Measurements from ENCODE around the gene SLC35F3. TPM values are rescaled to one million over a fixed set of nuclear protein-coding genes. Genes with fewer than 3 reads are reported as not detected.

SLC35F3 gene
- total RNA-seq, 6 experiments from 2014 or later = 0.26 to 0.58 (median 0.46) TPM

GRCh38 chr1:233865902-233866301, 38.6 kb upstream of the SLC35F3 start:
- Mint-ChIP-seq H3K4me1 (ENCODE audit: low read depth) (no peaks in the 10 kb centered on the region), H3K27me3 (ENCODE audit: insufficient read depth) (peaks cover 2% of the 10 kb centered on the region; the same call in 1 of the 2 replicates), H3K9me3 (peaks cover 61% of the 10 kb centered on the region), H3K36me3 (ENCODE audit: low read depth) (peaks cover 7% of the 10 kb centered on the region; the same call in 1 of the 2 replicates), H3K4me3 (no peak overlapping the region), H3K27ac (no peak overlapping the region)
- no peak for DNase-seq
- TF ChIP-seq CTCF (IDR thresholded peaks at IDR 0.05) = no peak

GRCh38 chr1:233867028-233867427, 37.4 kb upstream of the SLC35F3 start:
- Mint-ChIP-seq H3K9me3 (peaks cover 63% of the 10 kb centered on the region), H3K27ac (no peak overlapping the region), H3K4me3 (no peak overlapping the region), H3K36me3 (ENCODE audit: low read depth) (peaks cover 7% of the 10 kb centered on the region; the same call in 1 of the 2 replicates), H3K27me3 (ENCODE audit: insufficient read depth) (peaks cover 2% of the 10 kb centered on the region; the same call in 1 of the 2 replicates), H3K4me1 (ENCODE audit: low read depth) (no peaks in the 10 kb centered on the region)
- no peak for DNase-seq
- TF ChIP-seq CTCF (IDR thresholded peaks at IDR 0.05) = no peak

GRCh38 chr1:233868461-233868860, 36.0 kb upstream of the SLC35F3 start:
- H3K9me3 Mint-ChIP-seq = peaks cover 62% of the 10 kb centered on the region
- DNase-seq = no peak
- no peak for TF ChIP-seq CTCF (IDR thresholded peaks at IDR 0.05)
- peaks cover 7% of the 10 kb centered on the region; the same call in 1 of the 2 replicates for H3K36me3 Mint-ChIP-seq (ENCODE audit: low read depth)
- peaks cover 2% of the 10 kb centered on the region; the same call in 1 of the 2 replicates for H3K27me3 Mint-ChIP-seq (ENCODE audit: insufficient read depth)
- H3K4me1 Mint-ChIP-seq (ENCODE audit: low read depth) = no peaks in the 10 kb centered on the region
- H3K27ac Mint-ChIP-seq = no peak overlapping the region
- no peak overlapping the region for H3K4me3 Mint-ChIP-seq

- Mint-ChIP-seq H3K9me3 (peaks cover 60% of the 10 kb centered on the region), H3K4me3 (no peak overlapping the region), H3K4me1 (ENCODE audit: low read depth) (no peaks in the 10 kb centered on the region), H3K27ac (no peak overlapping the region), H3K36me3 (ENCODE audit: low read depth) (peaks cover 7% of the 10 kb centered on the region; the same call in 1 of the 2 replicates), H3K27me3 (ENCODE audit: insufficient read depth) (peaks cover 2% of the 10 kb centered on the region; the same call in 1 of the 2 replicates)
- TF ChIP-seq CTCF (IDR thresholded peaks at IDR 0.05) = no peak
- no peak for DNase-seq
These were observed 34.8 kb upstream of the SLC35F3 start for GRCh38 chr1:233869680-233870079.

GRCh38 chr1:233873666-233874065, 30.8 kb upstream of the SLC35F3 start:
- no peak overlapping the region for H3K27ac Mint-ChIP-seq
- no peaks in the 10 kb centered on the region for H3K36me3 Mint-ChIP-seq (ENCODE audit: low read depth)
- no peak for TF ChIP-seq CTCF (IDR thresholded peaks at IDR 0.05)
- H3K4me3 Mint-ChIP-seq = no peak overlapping the region
- no peak for DNase-seq
- H3K9me3 Mint-ChIP-seq = peaks cover 40% of the 10 kb centered on the region
- no peaks in the 10 kb centered on the region for H3K27me3 Mint-ChIP-seq (ENCODE audit: insufficient read depth)
- no peaks in the 10 kb centered on the region for H3K4me1 Mint-ChIP-seq (ENCODE audit: low read depth)

GRCh38 chr1:233879841-233880240, 24.6 kb upstream of the SLC35F3 start:
- Mint-ChIP-seq H3K4me3 (no peak overlapping the region), H3K4me1 (ENCODE audit: low read depth) (no peaks in the 10 kb centered on the region), H3K9me3 (peaks cover 43% of the 10 kb centered on the region), H3K27me3 (ENCODE audit: insufficient read depth) (no peaks in the 10 kb centered on the region), H3K36me3 (ENCODE audit: low read depth) (peaks cover 4% of the 10 kb centered on the region; the same call in 1 of the 2 replicates), H3K27ac (no peak overlapping the region)
- no peak for TF ChIP-seq CTCF (IDR thresholded peaks at IDR 0.05)
- no peak for DNase-seq
